ENCODE measurements around the gene KRTAP10-8. TPM values are rescaled to one million over a fixed set of nuclear protein-coding genes. Genes with fewer than 3 reads are reported as not detected.

KRTAP10-8 gene
- total RNA-seq, 1 experiment from 2014 or later, result not detected

GRCh38 chr21:44628707-44629391 is 17.0 kb downstream of the KRTAP10-8 start:
- TF ChIP-seq CTCF (IDR thresholded peaks at IDR 0.05) (no peak), POLR2AphosphoS5 (IDR thresholded peaks at IDR 0.05; ENCODE audit: low read depth, low read length) (no peak), SIN3A (IDR thresholded peaks at IDR 0.05; ENCODE audit: borderline replicate concordance, insufficient read depth, low read depth, low read length) (no peak), TCF7L2 (IDR thresholded peaks at IDR 0.05; ENCODE audit: low read depth, low read length) (no peak), REST (IDR thresholded peaks at IDR 0.05; ENCODE audit: insufficient read depth in 1 of 2, low read depth in 2 of 2, low read length in 1 of 2) (no peak)
- no peak for ATAC-seq
- intact Hi-C loops (cut with micrococcal nuclease; ENCODE audit: unreplicated experiment) (no loop called here), in situ Hi-C loops (cut with HindIII; ENCODE audit: low pct_unique_long_range_greater_than_20kb, low sequenced_read_pairs) (no loop called here)
- peaks cover 3% of the 10 kb centered on the region; the same call in 1 of the 2 replicates for H3K9me3 ChIP-seq (ENCODE audit: control insufficient read depth, insufficient read depth, low read depth, low read length)
- no peaks in the 10 kb centered on the region for H3K36me3 ChIP-seq (ENCODE audit: control insufficient read depth, insufficient read depth, low read length)
- no peaks in the 10 kb centered on the region for H3K27me3 ChIP-seq (ENCODE audit: control insufficient read depth, insufficient read depth, low read length)
- POLR2A ChIA-PET, result no interaction called here
- DNase-seq (ENCODE audit: low read depth, low spot score), result no peak
- H3K27ac ChIP-seq (ENCODE audit: low read length), result no peak overlapping the region
- no peak overlapping the region for H3K4me3 ChIP-seq (ENCODE audit: low read depth in 2 of 2, low read length in 2 of 2)
- no TSS peak for BruUV-seq (replicated peaks)
- no peaks in the 10 kb centered on the region for H3K4me1 ChIP-seq (ENCODE audit: control insufficient read depth, insufficient read depth, low read length)
- CTCF ChIA-PET, result no interaction called here

GRCh38 chr21:44630440-44630839 is 18.6 kb downstream of the KRTAP10-8 start:
- BruUV-seq (replicated peaks), result no TSS peak
- ChIA-PET CTCF (no interaction called here), POLR2A (interaction anchor here (0.6 kb wide), 1 partner anchor 15 kb away, joined by 3 read pairs; no protein-coding TSS in a partner anchor)
- Histone ChIP-seq H3K27ac (ENCODE audit: low read length) (no peak overlapping the region), H3K27me3 (ENCODE audit: control insufficient read depth, insufficient read depth, low read length) (no peaks in the 10 kb centered on the region), H3K9me3 (ENCODE audit: control insufficient read depth, insufficient read depth, low read depth, low read length) (no peaks in the 10 kb centered on the region; the same call in 1 of the 2 replicates), H3K4me3 (ENCODE audit: low read depth in 2 of 2, low read length in 2 of 2) (no peak overlapping the region), H3K4me1 (ENCODE audit: control insufficient read depth, insufficient read depth, low read length) (no peaks in the 10 kb centered on the region), H3K36me3 (ENCODE audit: control insufficient read depth, insufficient read depth, low read length) (no peaks in the 10 kb centered on the region)
- no peak for DNase-seq (ENCODE audit: low read depth, low spot score)
- ATAC-seq, result no peak
- TF ChIP-seq SIN3A (IDR thresholded peaks at IDR 0.05; ENCODE audit: borderline replicate concordance, insufficient read depth, low read depth, low read length) (no peak), CTCF (IDR thresholded peaks at IDR 0.05) (no peak), REST (IDR thresholded peaks at IDR 0.05; ENCODE audit: insufficient read depth in 1 of 2, low read depth in 2 of 2, low read length in 1 of 2) (no peak), TCF7L2 (IDR thresholded peaks at IDR 0.05; ENCODE audit: low read depth, low read length) (no peak), POLR2AphosphoS5 (IDR thresholded peaks at IDR 0.05; ENCODE audit: low read depth, low read length) (no peak)
- in situ Hi-C loops (cut with HindIII; ENCODE audit: low pct_unique_long_range_greater_than_20kb, low sequenced_read_pairs), result no loop called here
- intact Hi-C loops (cut with micrococcal nuclease; ENCODE audit: unreplicated experiment), result no loop called here
